GM18520 (cell line): Measurements from ENCODE around the gene TENM4.
"Not testable (repeated sequence)": the region's sequence is repeated elsewhere in the genome, so short reads cannot be mapped to it uniquely, and the experiment has no call there.

ENCODE experiments used
- ATAC-seq: cut with Tn5 transposase; IDR thresholded peaks from one replicate; pipeline ENCODE4 v1.9.1; 2021; ENCODE audit not compliant: unreplicated experiment

TENM4 gene

DNA sequence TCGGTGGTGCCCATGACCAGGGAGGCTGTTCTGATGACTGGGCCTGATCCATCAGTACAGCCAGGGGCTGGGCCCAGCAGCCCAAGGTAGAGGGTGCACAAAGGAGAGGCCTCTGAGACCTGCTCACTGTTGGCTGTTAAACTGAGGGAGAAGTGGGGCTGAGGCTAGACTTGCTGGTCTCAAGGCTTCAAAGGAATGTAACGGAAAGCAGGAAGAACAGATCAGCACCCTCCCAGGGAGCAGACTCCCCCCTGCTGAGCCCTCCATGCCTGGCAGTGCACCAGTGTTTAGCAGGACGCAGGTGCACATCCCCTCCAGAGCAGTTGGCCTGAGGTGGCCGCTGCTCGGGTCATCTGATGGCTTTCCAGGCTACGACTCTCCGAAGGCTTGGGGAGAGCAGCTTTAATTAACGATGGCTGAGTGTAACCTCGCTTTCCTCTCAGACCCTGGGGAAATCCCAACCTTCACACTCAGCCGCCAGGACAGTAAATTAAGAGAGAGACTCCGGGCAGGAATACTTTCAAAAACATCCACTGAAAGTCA lies 610.5 kb downstream of the TENM4 start:
- ATAC-seq, result no peak

DNA sequence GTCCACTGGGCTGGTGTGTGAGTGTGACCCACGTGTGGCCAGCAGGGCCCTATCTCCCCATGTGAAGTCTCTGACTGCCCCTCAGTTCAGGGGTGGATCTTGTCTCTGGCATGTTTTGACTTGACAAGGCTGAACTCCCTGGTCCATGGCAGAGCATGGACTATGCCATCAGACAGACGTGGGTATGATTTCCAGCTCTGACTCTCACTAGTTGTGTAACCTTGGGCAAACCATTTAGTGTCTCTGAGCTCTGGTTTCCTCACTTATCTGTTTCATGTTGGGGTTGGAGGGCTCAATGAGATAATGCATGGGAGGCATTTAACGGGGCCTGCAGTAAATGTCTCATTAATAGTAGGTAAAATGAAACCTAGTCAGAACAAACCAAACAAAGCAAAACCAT lies 611.7 kb downstream of the TENM4 start:
- ATAC-seq, result no peak

- no peak for ATAC-seq
Observed at GRCh38 chr11:78828676-78829075, 612.2 kb downstream of the TENM4 start.

DNA sequence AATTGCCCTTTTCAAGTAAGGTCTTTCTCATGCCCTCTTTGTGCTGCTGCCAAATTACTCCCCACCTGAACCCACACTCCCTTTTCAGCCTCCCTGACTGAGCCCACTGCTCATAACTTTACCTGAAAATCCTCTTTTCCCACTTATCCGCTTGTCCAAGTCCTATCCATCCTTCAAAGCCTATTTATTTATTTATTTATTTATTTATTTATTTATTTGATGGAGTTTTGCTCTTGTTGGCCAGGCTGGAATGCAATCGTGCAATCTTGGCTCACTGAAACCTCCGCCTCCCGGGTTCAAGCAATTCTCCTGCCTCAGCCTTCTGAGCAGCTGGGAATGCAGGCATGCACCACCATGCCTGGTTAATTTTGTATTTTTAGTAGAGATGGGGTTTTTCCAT lies 613.5 kb downstream of the TENM4 start:
- not testable (repeated sequence) for ATAC-seq

DNA sequence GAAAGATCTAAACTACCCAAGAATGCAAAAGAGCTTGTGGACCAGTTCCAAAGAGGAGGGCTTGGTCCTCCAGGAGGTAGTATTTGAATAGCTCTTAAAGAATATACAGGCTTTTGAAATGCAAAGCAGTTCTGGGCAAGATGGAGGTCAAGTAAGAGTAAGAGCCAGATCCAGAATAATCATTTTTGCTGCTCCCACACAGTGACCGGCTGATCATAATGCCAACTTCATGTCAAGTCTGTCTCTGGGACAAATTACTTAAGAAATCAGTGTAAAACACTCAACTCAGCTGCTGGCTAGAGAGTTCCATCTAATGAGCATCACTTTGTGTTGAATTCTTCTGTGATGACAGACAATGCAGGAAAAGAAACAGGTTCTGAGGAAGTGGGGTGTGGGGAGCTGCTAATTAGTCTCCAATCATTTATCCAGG lies 615.2 kb downstream of the TENM4 start:
- no peak for ATAC-seq

DNA sequence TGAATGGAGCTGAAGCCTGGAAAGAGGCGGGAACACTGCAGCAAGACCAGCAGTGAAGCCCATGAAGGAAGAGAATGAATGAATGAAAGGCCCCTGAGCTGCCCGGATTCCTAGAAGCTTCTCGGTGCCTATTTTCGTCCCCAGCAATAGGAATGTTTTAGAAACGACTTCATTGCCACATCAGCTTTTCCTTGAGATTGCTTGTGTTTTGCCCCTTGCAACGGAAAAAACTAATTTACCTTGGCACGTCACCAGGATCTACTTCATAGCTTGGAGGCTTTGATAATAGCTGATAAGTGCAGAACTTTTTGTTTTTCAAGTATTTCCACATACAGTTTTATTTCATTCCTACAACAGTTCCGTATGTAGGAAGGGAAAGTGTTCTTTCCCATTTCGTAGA lies 617.2 kb downstream of the TENM4 start:
- no peak for ATAC-seq

DNA sequence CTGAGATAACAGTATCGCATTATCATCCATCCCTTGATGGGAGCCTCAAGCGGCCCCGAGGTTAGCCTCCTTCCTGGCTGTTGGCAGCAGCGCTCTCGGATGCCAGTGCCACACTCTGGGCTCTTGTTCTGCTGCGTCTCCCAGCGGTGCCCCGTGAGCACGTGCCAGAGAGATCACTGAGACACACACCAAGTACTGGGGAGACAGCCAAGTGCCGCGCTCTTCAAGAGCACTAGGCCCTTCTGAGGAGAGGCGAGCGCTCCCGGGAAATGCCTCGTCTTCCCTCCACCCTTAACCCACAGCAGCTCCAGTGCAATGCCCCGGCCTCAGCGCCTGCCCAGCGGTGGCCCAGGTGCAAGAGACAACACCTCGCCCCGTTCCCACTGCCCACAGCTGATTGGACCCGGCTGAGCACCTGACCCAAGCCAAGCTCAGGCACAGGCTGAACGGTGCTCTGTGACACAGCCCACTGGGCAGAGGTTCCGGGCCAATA lies 617.9 kb downstream of the TENM4 start:
- ATAC-seq, result no peak

DNA sequence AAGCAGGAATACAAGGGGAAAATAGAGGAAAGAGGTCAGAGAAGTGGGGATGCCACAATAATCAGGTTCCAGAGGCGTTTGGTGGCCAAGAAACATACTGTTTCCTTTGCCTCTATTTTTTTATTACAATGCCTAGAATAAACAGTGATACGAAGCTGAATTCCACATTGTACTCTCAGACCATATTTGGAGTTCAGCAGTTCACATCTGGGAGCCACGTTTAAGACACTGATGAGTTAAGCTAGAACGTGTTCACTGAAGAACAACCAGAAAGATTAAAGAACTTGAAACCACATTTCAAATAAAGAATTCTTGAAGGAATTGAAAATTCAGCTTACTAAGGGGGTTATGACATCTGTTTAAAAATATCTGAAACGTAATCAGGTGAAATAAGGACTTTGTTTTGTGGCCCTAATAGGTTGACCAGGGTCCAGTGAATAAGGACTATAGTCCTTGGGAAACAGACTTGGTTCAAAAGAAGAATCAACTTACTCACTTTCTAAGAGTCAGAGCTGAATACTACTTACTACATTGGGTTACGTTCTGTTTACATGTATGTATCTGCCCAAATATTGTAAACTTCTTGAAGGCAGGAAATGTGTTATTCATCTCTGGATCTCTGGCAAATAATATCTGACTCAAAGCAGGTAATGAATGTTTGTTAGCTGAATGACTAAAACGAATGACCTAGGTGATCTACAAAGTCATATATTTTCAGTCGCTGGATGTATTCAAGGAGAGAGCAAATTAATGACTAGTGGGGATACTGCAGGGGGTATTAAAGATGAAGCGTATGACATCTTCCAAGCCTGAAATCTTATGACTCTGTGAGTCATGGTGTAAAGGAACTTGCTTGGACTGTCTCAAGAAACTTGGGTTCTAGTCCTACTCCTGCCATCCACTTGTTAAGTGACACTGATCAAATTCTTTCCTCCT lies 619.2 kb downstream of the TENM4 start:
- ATAC-seq, result no peak

- ATAC-seq, result no peak
Observed at GRCh38 chr11:78820741-78821140, 620.1 kb downstream of the TENM4 start.

- ATAC-seq, result no peak
Observed at GRCh38 chr11:78818201-78818600, 622.6 kb downstream of the TENM4 start.

DNA sequence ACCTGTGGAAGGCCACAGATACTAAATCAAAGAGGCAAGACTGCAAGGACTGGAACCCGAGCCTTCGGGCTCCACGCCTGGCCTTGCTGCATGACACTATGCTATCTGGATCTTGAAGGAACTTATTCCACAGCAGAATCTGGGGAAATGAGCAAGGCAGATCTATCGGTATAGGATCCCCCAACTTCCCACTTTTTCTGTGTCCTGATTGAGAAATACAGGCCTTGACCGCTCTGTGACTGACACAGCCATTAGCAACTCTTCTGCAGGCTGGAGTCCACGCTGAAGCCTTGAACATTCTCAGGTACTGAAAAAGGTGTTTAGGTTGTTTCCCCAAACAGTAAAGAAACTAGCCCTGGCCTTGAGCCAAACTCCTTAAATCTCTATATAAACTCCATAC lies 625.0 kb downstream of the TENM4 start:
- ATAC-seq, result no peak

GRCh38 chr11:78812513-78813293 lies 628.1 kb downstream of the TENM4 start:
- no peak for ATAC-seq

DNA sequence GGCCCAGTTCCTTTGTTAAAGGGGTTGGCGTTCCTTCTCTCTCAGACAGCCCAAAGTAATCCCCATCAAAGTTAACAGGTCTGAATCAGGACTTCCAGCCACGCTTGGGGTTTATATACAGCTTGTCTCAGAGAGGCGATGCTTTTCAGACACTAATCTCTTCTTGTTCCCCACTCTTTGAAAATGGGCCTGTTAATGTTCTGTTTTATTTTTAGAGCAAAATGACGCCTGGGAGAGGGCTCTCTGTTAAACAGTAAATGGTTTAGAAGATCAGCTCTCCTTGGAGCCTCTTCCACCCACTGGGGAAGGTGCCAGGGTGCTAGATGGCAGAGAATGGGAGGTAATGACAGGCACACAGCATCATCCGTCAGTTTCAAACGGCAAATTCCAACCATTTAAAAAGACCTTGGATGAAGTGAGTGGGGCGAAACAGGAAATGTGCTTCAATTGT lies 630.2 kb downstream of the TENM4 start:
- ATAC-seq, result no peak

DNA sequence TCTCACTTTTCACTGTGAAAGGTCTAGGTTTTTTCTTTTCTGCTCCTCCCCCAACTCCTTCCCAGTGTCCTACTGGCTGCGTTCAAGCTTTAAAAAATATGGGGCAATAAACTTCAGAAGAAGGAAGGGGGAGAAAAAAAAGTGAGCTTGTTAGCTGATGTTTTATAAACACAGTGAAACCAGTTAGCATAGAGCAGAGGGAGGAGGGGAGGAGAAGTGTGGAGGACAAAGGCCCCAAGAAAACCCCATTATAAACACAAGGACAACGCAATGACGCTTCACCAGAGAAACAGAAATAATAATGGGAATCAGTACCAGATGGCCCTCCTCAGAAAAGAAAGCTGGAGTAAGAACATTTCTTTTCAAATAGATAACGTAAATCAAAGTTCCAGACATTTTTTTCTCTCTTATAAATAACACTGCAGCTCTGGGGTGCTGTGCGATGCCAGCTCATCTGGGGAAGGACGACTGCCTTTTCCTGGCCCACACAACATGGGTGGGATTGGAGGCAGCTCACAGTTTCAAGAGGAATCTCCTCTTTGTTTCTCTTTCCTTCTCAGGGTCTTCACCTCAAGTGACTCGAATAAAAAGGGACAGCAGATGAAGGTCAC lies 630.8 kb downstream of the TENM4 start:
- ATAC-seq, result no peak

- ATAC-seq, result no peak
Observed at GRCh38 chr11:78808923-78809322, 631.9 kb downstream of the TENM4 start.

GRCh38 chr11:78807351-78807750 lies 633.5 kb downstream of the TENM4 start:
- ATAC-seq, result no peak

- no peak for ATAC-seq
Observed at GRCh38 chr11:78806214-78807004, 634.4 kb downstream of the TENM4 start.

- ATAC-seq, result no peak
Observed at GRCh38 chr11:78804991-78805390, 635.8 kb downstream of the TENM4 start.

- no peak for ATAC-seq
Observed at GRCh38 chr11:78803995-78804394, 636.8 kb downstream of the TENM4 start.

DNA sequence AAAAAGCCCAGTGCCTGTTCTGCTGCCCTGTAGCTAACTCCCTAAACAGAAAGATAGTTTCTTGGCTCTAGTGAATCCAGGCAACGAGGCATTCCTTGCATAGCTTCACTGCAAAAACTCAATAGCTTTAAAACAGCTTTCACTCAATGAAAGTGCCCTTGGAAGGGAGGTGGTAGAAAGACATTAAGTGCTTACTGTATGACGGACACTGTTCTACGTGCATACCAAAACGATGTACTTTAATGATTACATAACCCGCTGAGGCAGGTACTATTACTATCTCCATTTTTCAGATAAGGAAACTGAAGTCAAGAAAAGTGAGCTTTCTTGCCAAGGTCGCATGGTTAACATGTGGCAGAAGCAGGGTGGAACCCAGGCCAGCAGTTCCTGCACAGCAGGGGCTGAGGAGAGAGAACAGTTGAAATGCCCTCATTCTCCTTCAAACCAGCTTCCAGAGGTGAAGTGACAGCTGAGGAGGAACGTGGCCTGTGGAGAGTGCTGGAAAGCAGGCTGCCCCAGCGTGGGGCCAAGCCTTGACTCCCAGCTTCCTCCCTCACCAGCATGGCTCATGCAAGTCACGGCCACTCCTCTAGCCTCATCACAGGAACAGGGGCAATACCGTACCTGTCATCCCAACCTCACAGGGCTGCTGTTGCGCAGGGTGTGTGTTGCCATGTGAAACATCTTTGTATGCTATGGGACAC lies 638.6 kb downstream of the TENM4 start:
- ATAC-seq, result no peak
